Esophagus squamous epithelium (tissue), 5 donors: Measurements from ENCODE around the gene THOC6. TPM values are rescaled to one million over a fixed set of nuclear protein-coding genes. Genes with fewer than 3 reads are reported as not detected.
A peak's percentile ranks its signal among the peaks of the same experiment; 100 is the strongest.

Experiments used
- DNase-seq: peaks from one replicate; lab custom pipeline; 2025; lab: John Stamatoyannopoulos, UW
- H3K27ac ChIP-seq, 4 donors: fragments of 200-600 bp; sonication (generic); one replicate each; pipeline ENCODE4 v1.5.1; 2016 to 2019; ENCODE audit warnings: mild to moderate bottlenecking in 1 of 4
- H3K27me3 ChIP-seq, 4 donors: fragments of 200-600 bp; sonication (generic); 1 replicate in 3 of 4; 2 replicates in 1 of 4; pipeline versions ENCODE4 v1.5.1 to v1.6.0; 2017 to 2021; ENCODE audit warnings: antibody characterized with exemption in 1 of 4
- H3K36me3 ChIP-seq, 3 donors: fragments of 200-600 bp; sonication (generic); one replicate each; pipeline ENCODE4 v1.5.1; 2016 to 2019
- H3K4me1 ChIP-seq, 3 donors: fragments of 200-600 bp; sonication (generic); one replicate each; pipeline ENCODE4 v1.5.1; 2017 to 2019
- H3K4me3 ChIP-seq, 4 donors: fragments of 200-600 bp; sonication (generic); 1 replicate in 3 of 4; 2 replicates in 1 of 4; pipeline ENCODE4 v1.5.1; 2016 to 2019; ENCODE audit warnings: mild to moderate bottlenecking in 2 of 4, moderate library complexity in 1 of 4
- H3K9me3 ChIP-seq, 3 donors: fragments of 200-600 bp; sonication (generic); one replicate each; pipeline ENCODE4 v1.5.1; 2016 to 2019
- CTCF ChIP-seq, 6 experiments: fragments of 450-650 bp in 4 of 6; fragments of 200-600 bp in 2 of 6; sonication (generic) in 2 of 6; IDR thresholded peaks; one replicate each; pipeline ENCODE4 v1.5.1; 2016 to 2019; ENCODE audit warnings: antibody characterized with exemption in 6 of 6, mild to moderate bottlenecking in 4 of 6, moderate library complexity in 4 of 6
- POLR2A ChIP-seq, 4 donors: fragments of 450-650 bp; IDR thresholded peaks; one replicate each; pipeline ENCODE4 v1.6.1; 2017; ENCODE audit warnings: antibody characterized with exemption in 4 of 4, mild to moderate bottlenecking in 4 of 4, moderate library complexity in 3 of 4
- WGBS, 2 donors: methylation state at CpG; one replicate each; pipeline ENCODE4 v1.1.5; 2018; 5-methylcytosine and 5-hydroxymethylcytosine counted together
- intact Hi-C: fragments of 100-400 bp; cut with DNase I; formaldehyde crosslinking; loops from one replicate; pipeline ENCODE4 v1.15.0; 2022
- small RNA-seq, 4 donors: library from RNA; depleted of rRNA; stranded (forward); fragments of <200 nt; gene quantifications; one replicate each; pipeline ENCODE3, GENCODE V24; 2016
- total RNA-seq, 4 donors: library from RNA; depleted of rRNA; stranded (reverse); fragments of >200 nt; gene quantifications; one replicate each; pipeline ENCODE4 v1.1.0, GENCODE V29; 2016
- donor health status: DM: yes; HTN: yes; CAD: no.

THOC6 gene
- total RNA-seq, 4 donors from 2014 or later = 17.4 to 27.9 (median 25.8) TPM

- Histone ChIP-seq H3K4me1 (peaks cover 0 to 15% (median 0%) of the 10 kb centered on the region in 3 donors), H3K9me3 (no peaks in the 10 kb centered on the region), H3K27ac (peak overlapping the region in 3 of 4 donors; percentile 38 to 69 (median 54)), H3K36me3 (no peaks in the 10 kb centered on the region), H3K4me3 (no peak overlapping the region), H3K27me3 (peaks cover 0 to 20% (median 0%) of the 10 kb centered on the region in 4 donors)
- WGBS, 2 donors = 90 to 100% methylated on average over 1 to 4 of the region's 6 CpGs
- intact Hi-C loops = no loop called here
- no peak for DNase-seq
- no peak for TF ChIP-seq CTCF (IDR thresholded peaks at IDR 0.05)
- no peak for TF ChIP-seq POLR2A (IDR thresholded peaks at IDR 0.05)
Observed at GRCh38 chr16:3076577-3076976, 52.7 kb downstream of the THOC6 start.

Small RNAs within 50 kb of the gene (small RNA-seq; reads per million reads assigned to genes)
- 0 reads per million in 4 donors for gene LINC00514

Other genes starting within 250 kb of the THOC6 start
- 100 to 1,000 TPM; 186 to 446 (median 288) TPM for gene ELOB, start 246.8 kb upstream of the THOC6 start, total RNA-seq
- not detected for gene PRSS33, start 236.5 kb upstream of the THOC6 start, total RNA-seq
- gene PRSS41, start 225.6 kb upstream of the THOC6 start, total RNA-seq = not detected
- 1 to 10 TPM in 1 of 4 donors, not detected in 3; 1.5 TPM for gene PRSS21, start 206.8 kb upstream of the THOC6 start, total RNA-seq
- 10 to 100 TPM in 1 of 4 donors, under 1 TPM in 2, not detected in 1; 0.34 to 38.5 (median 0.44) TPM for gene ZG16B, start 193.7 kb upstream of the THOC6 start, total RNA-seq
- 100 to 1,000 TPM in 2 of 4 donors, 10 to 100 TPM in 2; 36.6 to 149 (median 113) TPM for gene PRSS22, start 165.9 kb upstream of the THOC6 start, total RNA-seq
- 10 to 100 TPM; 18.9 to 47.9 (median 39.5) TPM for gene FLYWCH2, start 140.8 kb upstream of the THOC6 start, total RNA-seq
- 10 to 100 TPM; 25.4 to 52.1 (median 27.1) TPM for gene FLYWCH1, start 112.1 kb upstream of the THOC6 start, total RNA-seq
- gene KREMEN2, start 59.8 kb upstream of the THOC6 start, total RNA-seq = 1 to 10 TPM in 2 of 4 donors, under 1 TPM in 1, not detected in 1; 0.19 to 3.9 (median 2.1) TPM
- 10 to 100 TPM in 1 of 4 donors, 1 to 10 TPM in 3; 2.9 to 18.8 (median 8.0) TPM for gene PAQR4, start 54.7 kb upstream of the THOC6 start, total RNA-seq
- 10 to 100 TPM in 3 of 4 donors, 1 to 10 TPM in 1; 4.2 to 33.1 (median 13.0) TPM for gene PKMYT1, start 43.6 kb upstream of the THOC6 start, total RNA-seq
- not detected for gene CLDN9, start 11.1 kb upstream of the THOC6 start, total RNA-seq
- not detected for gene CLDN6, start 5.9 kb upstream of the THOC6 start, total RNA-seq
- gene TNFRSF12A, start 3.7 kb upstream of the THOC6 start, total RNA-seq = 10 to 100 TPM; 15.3 to 46.0 (median 28.6) TPM
- gene HCFC1R1, start 93 bp upstream of the THOC6 start, total RNA-seq = 10 to 100 TPM; 17.9 to 32.4 (median 18.4) TPM
- 100 to 1,000 TPM in 2 of 4 donors, 10 to 100 TPM in 2; 54.9 to 204 (median 96.4) TPM for gene BICDL2, start 12.9 kb downstream of the THOC6 start, total RNA-seq
- 1 to 10 TPM in 1 of 4 donors, under 1 TPM in 3; 0.19 to 1.4 (median 0.61) TPM for gene MMP25, start 22.5 kb downstream of the THOC6 start, total RNA-seq
- 10 to 100 TPM in 3 of 4 donors, 1 to 10 TPM in 1; 4.6 to 31.7 (median 17.3) TPM for gene IL32, start 41.6 kb downstream of the THOC6 start, total RNA-seq
- not detected for gene ZSCAN10, start 75.3 kb downstream of the THOC6 start, total RNA-seq
- gene ZNF205, start 88.6 kb downstream of the THOC6 start, total RNA-seq = 10 to 100 TPM in 3 of 4 donors, 1 to 10 TPM in 1; 9.7 to 13.9 (median 11.9) TPM
- gene ZNF213, start 111.0 kb downstream of the THOC6 start, total RNA-seq = 10 to 100 TPM in 1 of 4 donors, 1 to 10 TPM in 3; 3.9 to 14.3 (median 6.4) TPM
- not detected for gene OR1F1, start 164.2 kb downstream of the THOC6 start, total RNA-seq
- 10 to 100 TPM in 1 of 4 donors, 1 to 10 TPM in 3; 4.3 to 10.1 (median 4.6) TPM for gene ZNF200, start 211.1 kb downstream of the THOC6 start, total RNA-seq
- gene MEFV, start 232.6 kb downstream of the THOC6 start, total RNA-seq = 1 to 10 TPM in 3 of 4 donors, under 1 TPM in 1; 0.38 to 2.8 (median 1.5) TPM